Measurements from ENCODE around the gene MPDU1.

The MPDU1 gene

DNA sequence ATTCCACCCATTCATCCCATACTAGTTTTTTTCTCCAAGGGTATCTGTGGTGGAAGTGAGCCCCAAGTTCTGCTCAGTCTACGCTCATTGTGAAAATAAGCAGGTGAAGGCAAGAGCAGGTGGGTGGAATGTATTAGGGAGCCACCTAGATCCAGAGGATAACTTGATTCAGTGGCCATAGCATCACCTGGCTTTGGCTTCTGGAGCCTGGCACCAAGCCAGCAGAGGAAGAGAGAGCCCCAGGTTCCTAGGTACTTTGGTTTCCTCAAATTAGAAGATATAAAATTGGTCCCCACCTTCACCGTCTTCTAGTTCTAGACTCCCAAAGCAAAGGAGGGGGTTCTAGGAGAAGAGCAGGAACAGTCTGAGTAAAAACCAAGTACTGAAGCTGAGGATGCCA, 27.0 kb downstream of the MPDU1 start:
- H3K9me3 ChIP-seq (ENCODE audit: severe bottlenecking), result no peaks in the 10 kb centered on the region
- no peak overlapping the region for H3K4me3 ChIP-seq (ENCODE audit: severe bottlenecking)
- ATAC-seq (ENCODE audit: low read depth) (no peak), DNase-seq (ENCODE audit: low spot score) (no peak)
- H3K27ac ChIP-seq (ENCODE audit: poor library complexity, severe bottlenecking), result no peak overlapping the region
- peaks cover 60% of the 10 kb centered on the region for H3K36me3 ChIP-seq (ENCODE audit: low read depth)
- H3K27me3 ChIP-seq (ENCODE audit: insufficient read depth, poor library complexity, severe bottlenecking), result no peaks in the 10 kb centered on the region
- TF ChIP-seq, protein P1, sequence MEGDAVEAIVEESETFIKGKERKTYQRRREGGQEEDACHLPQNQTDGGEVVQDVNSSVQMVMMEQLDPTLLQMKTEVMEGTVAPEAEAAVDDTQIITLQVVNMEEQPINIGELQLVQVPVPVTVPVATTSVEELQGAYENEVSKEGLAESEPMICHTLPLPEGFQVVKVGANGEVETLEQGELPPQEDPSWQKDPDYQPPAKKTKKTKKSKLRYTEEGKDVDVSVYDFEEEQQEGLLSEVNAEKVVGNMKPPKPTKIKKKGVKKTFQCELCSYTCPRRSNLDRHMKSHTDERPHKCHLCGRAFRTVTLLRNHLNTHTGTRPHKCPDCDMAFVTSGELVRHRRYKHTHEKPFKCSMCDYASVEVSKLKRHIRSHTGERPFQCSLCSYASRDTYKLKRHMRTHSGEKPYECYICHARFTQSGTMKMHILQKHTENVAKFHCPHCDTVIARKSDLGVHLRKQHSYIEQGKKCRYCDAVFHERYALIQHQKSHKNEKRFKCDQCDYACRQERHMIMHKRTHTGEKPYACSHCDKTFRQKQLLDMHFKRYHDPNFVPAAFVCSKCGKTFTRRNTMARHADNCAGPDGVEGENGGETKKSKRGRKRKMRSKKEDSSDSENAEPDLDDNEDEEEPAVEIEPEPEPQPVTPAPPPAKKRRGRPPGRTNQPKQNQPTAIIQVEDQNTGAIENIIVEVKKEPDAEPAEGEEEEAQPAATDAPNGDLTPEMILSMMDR (IDR thresholded peaks at IDR 0.05; ENCODE audit: poor library complexity, severe bottlenecking), result no peak
- peaks cover 16% of the 10 kb centered on the region for H3K4me1 ChIP-seq (ENCODE audit: insufficient read depth, poor library complexity, severe bottlenecking)

DNA sequence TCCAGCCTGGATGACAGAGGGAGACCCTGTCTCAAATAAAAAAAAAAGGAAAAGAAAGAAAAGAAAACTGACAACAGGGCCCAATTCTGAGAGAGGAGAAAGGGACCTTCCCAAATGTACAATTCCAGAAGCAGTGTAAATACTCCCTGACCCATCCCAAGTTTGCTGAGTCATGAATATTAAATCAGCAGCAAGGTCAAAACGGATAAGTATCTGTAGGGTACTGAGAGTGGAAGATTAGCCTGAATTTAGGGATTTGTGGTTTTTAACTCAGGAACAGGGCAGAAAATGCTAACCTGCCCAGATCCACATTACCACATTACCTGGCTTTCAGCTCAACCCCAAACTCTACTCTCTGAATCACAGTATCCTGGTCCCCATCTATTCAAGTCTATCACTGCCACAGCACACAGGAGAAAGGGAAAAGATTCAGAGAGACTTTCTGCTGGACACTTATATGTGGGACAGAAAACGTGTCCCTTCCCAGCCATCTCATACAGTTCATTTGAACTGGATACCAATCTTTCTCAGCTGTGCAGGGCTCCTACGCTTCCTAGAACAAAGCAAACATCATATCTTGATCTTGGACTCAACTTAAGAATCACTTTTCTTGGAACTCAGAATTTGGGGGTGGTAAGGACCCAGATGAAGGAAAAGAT, 28.1 kb downstream of the MPDU1 start:
- Histone ChIP-seq H3K27ac (ENCODE audit: poor library complexity, severe bottlenecking) (no peak overlapping the region), H3K4me1 (ENCODE audit: insufficient read depth, poor library complexity, severe bottlenecking) (peaks cover 16% of the 10 kb centered on the region), H3K27me3 (ENCODE audit: insufficient read depth, poor library complexity, severe bottlenecking) (no peaks in the 10 kb centered on the region), H3K9me3 (ENCODE audit: severe bottlenecking) (no peaks in the 10 kb centered on the region), H3K36me3 (ENCODE audit: low read depth) (peaks cover 49% of the 10 kb centered on the region), H3K4me3 (ENCODE audit: severe bottlenecking) (no peak overlapping the region)
- ATAC-seq (ENCODE audit: low read depth) (no peak), DNase-seq (ENCODE audit: low spot score) (no peak)
- TF ChIP-seq, protein P1 (IDR thresholded peaks at IDR 0.05; ENCODE audit: poor library complexity, severe bottlenecking), result no peak

DNA sequence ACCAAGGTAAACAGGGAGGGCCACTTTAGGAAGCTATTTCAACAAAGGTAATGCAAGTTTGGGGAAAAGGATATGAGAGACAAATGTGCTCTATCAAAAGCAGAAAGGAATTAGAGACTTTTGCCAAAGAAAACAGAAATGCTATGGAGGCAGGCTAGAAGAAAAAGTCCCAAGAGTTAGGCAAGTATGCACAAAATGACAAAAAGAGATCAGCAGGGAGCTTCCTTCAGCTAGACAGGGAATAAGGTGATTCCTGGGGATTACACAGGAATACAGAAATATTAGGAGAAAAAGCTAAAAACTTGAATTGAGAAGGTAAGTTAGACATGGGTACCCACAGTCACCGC, 28.6 kb downstream of the MPDU1 start:
- Histone ChIP-seq H3K27ac (ENCODE audit: poor library complexity, severe bottlenecking) (no peak overlapping the region), H3K4me1 (ENCODE audit: insufficient read depth, poor library complexity, severe bottlenecking) (peaks cover 16% of the 10 kb centered on the region)
- no peak for DNase-seq (ENCODE audit: low spot score)

DNA sequence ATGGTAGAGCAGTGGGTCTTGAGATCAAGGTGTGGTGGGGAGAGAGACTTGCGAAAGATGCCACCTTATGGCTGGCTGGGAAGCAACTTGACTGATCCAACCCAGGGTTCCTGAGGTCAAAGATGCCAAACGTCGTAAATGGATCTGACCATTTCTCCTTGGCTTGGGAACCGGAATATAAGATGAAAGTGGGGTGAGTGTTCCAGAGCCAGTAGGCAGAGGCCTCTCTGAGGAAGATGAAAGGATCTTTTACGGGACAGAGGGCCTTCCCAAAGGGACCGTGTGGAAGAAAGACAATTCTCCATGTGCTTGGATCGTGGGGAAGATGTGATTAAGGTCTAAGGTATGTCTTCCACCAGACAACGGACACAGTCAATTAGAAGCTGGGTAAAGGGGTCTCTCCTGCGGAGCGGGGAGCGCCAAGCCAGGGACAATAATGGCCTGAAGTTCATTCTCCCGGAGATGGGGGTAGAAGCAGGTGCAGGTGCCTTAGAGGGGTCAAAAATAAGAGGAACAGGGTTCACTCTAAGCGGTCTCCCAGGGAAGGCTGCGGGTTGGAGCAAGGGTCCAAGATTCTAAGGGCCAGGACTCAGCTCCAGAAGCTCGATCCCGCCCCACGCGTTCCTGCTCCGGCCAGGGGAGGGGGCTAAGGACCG, 30.2 kb downstream of the MPDU1 start:
- H3K27me3 ChIP-seq (ENCODE audit: insufficient read depth, poor library complexity, severe bottlenecking), result no peaks in the 10 kb centered on the region
- peak overlapping the region; percentile 77 for H3K27ac ChIP-seq (ENCODE audit: poor library complexity, severe bottlenecking)
- peaks cover 16% of the 10 kb centered on the region for H3K4me1 ChIP-seq (ENCODE audit: insufficient read depth, poor library complexity, severe bottlenecking)
- no peaks in the 10 kb centered on the region for H3K9me3 ChIP-seq (ENCODE audit: severe bottlenecking)
- ATAC-seq (ENCODE audit: low read depth) (peak; percentile 19; the same call in 2 of the 3 replicates), DNase-seq (ENCODE audit: low spot score) (no peak)
- H3K4me3 ChIP-seq (ENCODE audit: severe bottlenecking), result peak overlapping the region; percentile 87
- H3K36me3 ChIP-seq (ENCODE audit: low read depth), result peaks cover 37% of the 10 kb centered on the region
- TF ChIP-seq, protein P1 (IDR thresholded peaks at IDR 0.05; ENCODE audit: poor library complexity, severe bottlenecking), result no peak

More for the DNA sequence above, 28.6 kb downstream of the MPDU1 start:
- H3K27me3 ChIP-seq (ENCODE audit: insufficient read depth, poor library complexity, severe bottlenecking), result no peaks in the 10 kb centered on the region
- H3K9me3 ChIP-seq (ENCODE audit: severe bottlenecking), result no peaks in the 10 kb centered on the region
- H3K36me3 ChIP-seq (ENCODE audit: low read depth), result peaks cover 47% of the 10 kb centered on the region
- H3K4me3 ChIP-seq (ENCODE audit: severe bottlenecking), result no peak overlapping the region
- TF ChIP-seq, protein P1 (IDR thresholded peaks at IDR 0.05; ENCODE audit: poor library complexity, severe bottlenecking), result no peak
- no peak for ATAC-seq (ENCODE audit: low read depth)
